CD4-positive, alpha-beta memory T cell (primary cell): ENCODE data around the gene VPS13A. TPM values are rescaled to one million over a fixed set of nuclear protein-coding genes. Genes with fewer than 3 reads are reported as not detected.

ENCODE experiments used
- CTCF ChIA-PET: fragments of 350-600 bp; sonication (Branson Sonifier 250); formaldehyde crosslinking; loops from one replicate; lab custom pipeline; 2021; ENCODE audit warnings: inconsistent platforms; ENCODE audit not compliant: partially characterized antibody; lab: Charles Lee
- POLR2A ChIA-PET: fragments of 350-600 bp; sonication (Branson Sonifier 250); formaldehyde crosslinking; loops from one replicate; lab custom pipeline; 2021; ENCODE audit not compliant: partially characterized antibody; lab: Charles Lee
- DNase-seq, 5 donors: peaks; one replicate each; pipeline versions ENCODE4 v3.0.0 to v3.0.0-alpha.2; 2020 to 2022; ENCODE audit warnings: mixed read lengths in 1 of 5
- H3K27ac ChIP-seq: one replicate; pipeline ENCODE4 v1.7.0; 2013; ENCODE audit warnings: low read depth, low read length
- H3K27me3 ChIP-seq: 2 replicates; pipeline ENCODE4 v1.7.0; 2013; ENCODE audit warnings: mild to moderate bottlenecking, low read length, moderate library complexity; ENCODE audit not compliant: insufficient read depth
- H3K36me3 ChIP-seq: 2 replicates; pipeline ENCODE4 v1.7.0; 2013; ENCODE audit warnings: mild to moderate bottlenecking, low read length, moderate library complexity; ENCODE audit not compliant: insufficient read depth
- H3K4me1 ChIP-seq: 2 replicates; pipeline ENCODE4 v1.7.0; 2013; ENCODE audit warnings: mild to moderate bottlenecking, low read length, moderate library complexity; ENCODE audit not compliant: insufficient read depth
- H3K4me3 ChIP-seq, 2 donors: one replicate each; pipeline ENCODE4 v1.7.0; 2013; ENCODE audit warnings: low read length in 2 of 2, mild to moderate bottlenecking in 1 of 2
- H3K9me3 ChIP-seq, 2 donors: one replicate each; pipeline ENCODE4 v1.7.0; 2013; ENCODE audit warnings: low read length in 2 of 2, control low read depth in 1 of 2; ENCODE audit not compliant: control insufficient read depth in 1 of 2
- H3K27ac Mint-ChIP-seq, 7 donors: one replicate each; pipeline ENCODE4 v1.8.0; 2020 to 2021; ENCODE audit warnings: mixed read lengths in 7 of 7, mild to moderate bottlenecking in 6 of 7, inconsistent platforms in 3 of 7, moderate library complexity in 3 of 7
- H3K27me3 Mint-ChIP-seq, 2 donors: one replicate each; pipeline ENCODE4 v1.8.0; 2020 to 2021; ENCODE audit warnings: mixed read lengths in 2 of 2
- H3K36me3 Mint-ChIP-seq, 2 donors: one replicate each; pipeline ENCODE4 v1.8.0; 2020 to 2021; ENCODE audit warnings: mixed read lengths in 2 of 2, inconsistent platforms in 1 of 2, mild to moderate bottlenecking in 1 of 2
- H3K4me1 Mint-ChIP-seq, 4 donors: one replicate each; pipeline ENCODE4 v1.8.0; 2020 to 2021; ENCODE audit warnings: mixed read lengths in 4 of 4, mild to moderate bottlenecking in 1 of 4
- H3K4me3 Mint-ChIP-seq, 8 donors: one replicate each; pipeline ENCODE4 v1.8.0; 2020 to 2021; ENCODE audit warnings: mixed read lengths in 8 of 8, mild to moderate bottlenecking in 7 of 8, moderate library complexity in 6 of 8, inconsistent platforms in 3 of 8
- H3K9me3 Mint-ChIP-seq, 8 donors: one replicate each; pipeline ENCODE4 v1.8.0; 2020 to 2021; ENCODE audit warnings: mixed read lengths in 8 of 8, mild to moderate bottlenecking in 5 of 8, inconsistent platforms in 3 of 8, moderate library complexity in 1 of 8
- intact Hi-C: fragments of 100-400 bp; cut with micrococcal nuclease; formaldehyde crosslinking; loops from one replicate; pipeline ENCODE4 v1.15.1; 2023
- polyA plus RNA-seq, 2 donors: library from polyadenylated mRNA; unstranded; fragments of 300-500 nt; fragmentation: Illumina TruSeq; gene quantifications; one replicate each; pipeline ENCODE4 v1.2.3, GENCODE V29; 2021
- total RNA-seq, 2 experiments: library from RNA; stranded (reverse); gene quantifications; one replicate each; pipeline ENCODE4 v1.2.3, GENCODE V29; 2021

The VPS13A gene
- total and polyA plus RNA-seq, 4 experiments from 2014 or later: 1.7 to 58.2 (median 30.1) TPM

- POLR2A ChIA-PET: no interaction called here
- Histone ChIP-seq H3K4me3 (no peak overlapping the region), H3K4me1 (no peaks in the 10 kb centered on the region), H3K27ac (no peak overlapping the region), H3K27me3 (no peaks in the 10 kb centered on the region), H3K36me3 (no peaks in the 10 kb centered on the region), H3K9me3 (no peaks in the 10 kb centered on the region)
- Mint-ChIP-seq H3K4me3 (no peak overlapping the region), H3K27me3 (peaks cover 5 to 9% of the 10 kb centered on the region in 2 donors), H3K36me3 (no peaks in the 10 kb centered on the region), H3K4me1 (peaks cover 3 to 11% (median 6%) of the 10 kb centered on the region in 4 donors), H3K9me3 (peaks cover 0 to 7% (median 1%) of the 10 kb centered on the region in 8 donors), H3K27ac (no peak overlapping the region)
- CTCF ChIA-PET: interaction anchor here (0.5 to 1.9 kb wide), 3 partner anchors 10 to 283 kb away, joined by 3 to 5 read pairs (median 3); no protein-coding TSS in a partner anchor
- intact Hi-C loops: loop anchor here (10.0 kb wide), 2 partner anchors 305 to 525 kb away; no protein-coding TSS in a partner anchor
- no peak for DNase-seq
Measured at GRCh38 chr9:77450085-77450475, 272.7 kb downstream of the VPS13A start.

GRCh38 chr9:77451507-77451906, 274.2 kb downstream of the VPS13A start:
- peaks cover 3 to 11% (median 6%) of the 10 kb centered on the region in 4 donors for H3K4me1 Mint-ChIP-seq
- H3K27ac Mint-ChIP-seq: no peak overlapping the region
- no peaks in the 10 kb centered on the region for H3K4me1 ChIP-seq
- DNase-seq: no peak
- peaks cover 0 to 7% (median 1%) of the 10 kb centered on the region in 8 donors for H3K9me3 Mint-ChIP-seq
- H3K36me3 Mint-ChIP-seq: no peaks in the 10 kb centered on the region
- no peaks in the 10 kb centered on the region for H3K9me3 ChIP-seq
- ChIA-PET POLR2A (no interaction called here), CTCF (interaction anchor here (1.0 kb wide), 1 partner anchor 9 kb away, joined by 3 read pairs; no protein-coding TSS in a partner anchor)
- H3K4me3 Mint-ChIP-seq: no peak overlapping the region
- no peaks in the 10 kb centered on the region for H3K36me3 ChIP-seq
- intact Hi-C loops: loop anchor here (10.0 kb wide), 2 partner anchors 303 to 523 kb away; no protein-coding TSS in a partner anchor
- H3K4me3 ChIP-seq: no peak overlapping the region
- H3K27me3 Mint-ChIP-seq: peaks cover 5 to 9% of the 10 kb centered on the region in 2 donors
- no peaks in the 10 kb centered on the region for H3K27me3 ChIP-seq
- H3K27ac ChIP-seq: no peak overlapping the region

- Mint-ChIP-seq H3K27ac (peak overlapping the region in 5 of 7 donors; percentile 16 to 89 (median 81)), H3K27me3 (peaks cover 3 to 10% of the 10 kb centered on the region in 2 donors), H3K36me3 (no peaks in the 10 kb centered on the region), H3K4me1 (peaks cover 8 to 22% (median 14%) of the 10 kb centered on the region in 4 donors), H3K9me3 (no peaks in the 10 kb centered on the region), H3K4me3 (peak overlapping the region; percentile 75 to 87 (median 78))
- POLR2A ChIA-PET: interaction anchor here (0.7 kb wide), 1 partner anchor 892 kb away, joined by 4 read pairs; no protein-coding TSS in a partner anchor
- intact Hi-C loops: loop anchor here (10.0 kb wide), 2 partner anchors 301 to 521 kb away; no protein-coding TSS in a partner anchor
- H3K27me3 ChIP-seq: no peaks in the 10 kb centered on the region
- no peak overlapping the region for H3K4me3 ChIP-seq
- H3K9me3 ChIP-seq: no peaks in the 10 kb centered on the region
- H3K36me3 ChIP-seq: no peaks in the 10 kb centered on the region
- H3K27ac ChIP-seq: no peak overlapping the region
- H3K4me1 ChIP-seq: no peaks in the 10 kb centered on the region
- no peak for DNase-seq
- CTCF ChIA-PET: interaction anchor here (1.2 to 8.0 kb wide), 13 partner anchors 10 to 916 kb away, joined by 3 to 107 read pairs (median 5); no protein-coding TSS in a partner anchor
Measured at GRCh38 chr9:77453825-77454647, 276.7 kb downstream of the VPS13A start.

- H3K4me3 Mint-ChIP-seq: no peak overlapping the region
- POLR2A ChIA-PET: interaction anchor here (0.7 kb wide), 1 partner anchor 892 kb away, joined by 4 read pairs; no protein-coding TSS in a partner anchor
Measured at GRCh38 chr9:77454663-77455062, 277.3 kb downstream of the VPS13A start.

GRCh38 chr9:77455312-77455927, 278.1 kb downstream of the VPS13A start:
- Mint-ChIP-seq H3K4me1 (peaks cover 8 to 22% (median 14%) of the 10 kb centered on the region in 4 donors), H3K27me3 (peaks cover 3 to 8% of the 10 kb centered on the region in 2 donors), H3K27ac (no peak overlapping the region), H3K36me3 (no peaks in the 10 kb centered on the region), H3K4me3 (no peak overlapping the region), H3K9me3 (no peaks in the 10 kb centered on the region)
- Histone ChIP-seq H3K4me3 (no peak overlapping the region), H3K9me3 (no peaks in the 10 kb centered on the region), H3K4me1 (no peaks in the 10 kb centered on the region), H3K27ac (no peak overlapping the region), H3K27me3 (no peaks in the 10 kb centered on the region), H3K36me3 (no peaks in the 10 kb centered on the region)
- ChIA-PET POLR2A (no interaction called here), CTCF (interaction anchor here (0.7 to 8.0 kb wide), 16 partner anchors 11 to 914 kb away, joined by 3 to 107 read pairs (median 24); no protein-coding TSS in a partner anchor)
- intact Hi-C loops: loop anchor here (5.0 to 10.0 kb wide), 3 partner anchors 299 to 519 kb away; no protein-coding TSS in a partner anchor
- DNase-seq: peak in 4 of 5 donors; percentile 24 to 31 (median 28)

More at GRCh38 chr9:77454663-77455062, 277.3 kb downstream of the VPS13A start:
- CTCF ChIA-PET: interaction anchor here (1.2 to 8.0 kb wide), 13 partner anchors 10 to 915 kb away, joined by 3 to 107 read pairs (median 12); no protein-coding TSS in a partner anchor
- no peaks in the 10 kb centered on the region for H3K9me3 Mint-ChIP-seq
- no peaks in the 10 kb centered on the region for H3K36me3 Mint-ChIP-seq
- H3K27ac Mint-ChIP-seq: no peak overlapping the region
- peaks cover 8 to 22% (median 14%) of the 10 kb centered on the region in 4 donors for H3K4me1 Mint-ChIP-seq
- H3K27me3 Mint-ChIP-seq: peaks cover 3 to 10% of the 10 kb centered on the region in 2 donors
- DNase-seq: no peak
- intact Hi-C loops: loop anchor here (5.0 to 10.0 kb wide), 3 partner anchors 300 to 520 kb away; no protein-coding TSS in a partner anchor
- Histone ChIP-seq H3K27ac (no peak overlapping the region), H3K4me3 (no peak overlapping the region), H3K4me1 (no peaks in the 10 kb centered on the region), H3K27me3 (no peaks in the 10 kb centered on the region), H3K9me3 (no peaks in the 10 kb centered on the region), H3K36me3 (no peaks in the 10 kb centered on the region)

GRCh38 chr9:77456829-77457437, 279.6 kb downstream of the VPS13A start:
- intact Hi-C loops: loop anchor here (1.0 to 10.0 kb wide), 6 partner anchors 24 to 664 kb away; no protein-coding TSS in a partner anchor
- Histone ChIP-seq H3K27me3 (no peaks in the 10 kb centered on the region), H3K36me3 (no peaks in the 10 kb centered on the region), H3K27ac (no peak overlapping the region), H3K4me3 (no peak overlapping the region), H3K9me3 (no peaks in the 10 kb centered on the region), H3K4me1 (no peaks in the 10 kb centered on the region)
- H3K4me1 Mint-ChIP-seq: peaks cover 8 to 22% (median 14%) of the 10 kb centered on the region in 4 donors
- no peaks in the 10 kb centered on the region for H3K36me3 Mint-ChIP-seq
- H3K4me3 Mint-ChIP-seq: no peak overlapping the region
- H3K27me3 Mint-ChIP-seq: peaks cover 0 to 1% of the 10 kb centered on the region in 2 donors
- ChIA-PET CTCF (interaction anchor here (0.7 to 8.0 kb wide), 43 partner anchors 10 to 925 kb away, joined by 3 to 107 read pairs (median 4); no protein-coding TSS in a partner anchor), POLR2A (interaction anchor here (0.6 to 1.1 kb wide), 2 partner anchors 657 to 1298 kb away, joined by 3 to 5 read pairs; no protein-coding TSS in a partner anchor)
- peak; percentile 65 to 74 (median 72) for DNase-seq
- H3K27ac Mint-ChIP-seq: no peak overlapping the region
- no peaks in the 10 kb centered on the region for H3K9me3 Mint-ChIP-seq
